ENCODE results near the gene YEATS2. TPM values are rescaled to one million over a fixed set of nuclear protein-coding genes. Genes with fewer than 3 reads are reported as not detected.

The YEATS2 gene
- polyA plus RNA-seq, 1 donor from 2014 or later: 46.2 TPM

DNA sequence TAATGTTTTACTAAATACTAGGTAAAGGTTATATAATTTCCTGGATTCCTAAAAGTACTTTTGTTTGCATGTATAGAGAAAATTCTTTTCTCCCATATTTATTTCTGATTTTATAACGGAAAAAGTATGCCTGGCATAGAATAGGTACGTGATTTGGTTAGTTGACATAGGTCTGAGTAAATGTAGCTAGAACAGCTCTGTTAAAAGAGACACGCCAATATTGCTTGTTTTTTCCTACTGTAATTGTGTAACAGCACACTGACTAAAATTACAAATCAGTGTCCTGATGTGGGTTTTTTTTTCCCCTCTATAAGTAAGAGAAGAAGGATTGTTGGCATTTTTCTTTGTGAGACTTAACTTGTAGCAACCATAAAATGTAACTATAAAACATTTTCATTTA, 35.5 kb upstream of the YEATS2 start:
- peaks cover 3% of the 10 kb centered on the region for H4K20me1 ChIP-seq (ENCODE audit: insufficient read depth)
- peaks cover 11% of the 10 kb centered on the region for H3K36me3 ChIP-seq (ENCODE audit: insufficient read depth, low read length)
- no peak overlapping the region for H2AFZ ChIP-seq (ENCODE audit: low read depth, low read length)
- H3K9me3 ChIP-seq (ENCODE audit: low read length): no peaks in the 10 kb centered on the region
- no peak overlapping the region for H3K4me2 ChIP-seq (ENCODE audit: low read length)
- no peaks in the 10 kb centered on the region for H3K27me3 ChIP-seq (ENCODE audit: insufficient read depth, low read depth, low read length)
- H3K9ac ChIP-seq (ENCODE audit: low read length): no peak overlapping the region
- H3K9me2 ChIP-seq (ENCODE audit: insufficient read depth, low read length): no peaks in the 10 kb centered on the region
- H3K27ac ChIP-seq (ENCODE audit: low read length): no peak overlapping the region
- peaks cover 47% of the 10 kb centered on the region for H3K79me2 ChIP-seq (replicated peaks; ENCODE audit: insufficient read depth, low read length)
- H3K4me3 ChIP-seq (ENCODE audit: low read length): no peak overlapping the region
- TF ChIP-seq EP300 (conservative IDR thresholded peaks at IDR 0.05; ENCODE audit: poor library complexity, severe bottlenecking): no peak
- TF ChIP-seq SMC3 (conservative IDR thresholded peaks at IDR 0.05; ENCODE audit: poor library complexity): no peak
- TF ChIP-seq TAF1 (IDR thresholded peaks at IDR 0.05; ENCODE audit: low read depth): no peak
- no peak for TF ChIP-seq RAD21 (conservative IDR thresholded peaks at IDR 0.05)
- H3F3A ChIP-seq (ENCODE audit: insufficient read depth, low read length, poor library complexity, severe bottlenecking): no peaks in the 10 kb centered on the region

DNA sequence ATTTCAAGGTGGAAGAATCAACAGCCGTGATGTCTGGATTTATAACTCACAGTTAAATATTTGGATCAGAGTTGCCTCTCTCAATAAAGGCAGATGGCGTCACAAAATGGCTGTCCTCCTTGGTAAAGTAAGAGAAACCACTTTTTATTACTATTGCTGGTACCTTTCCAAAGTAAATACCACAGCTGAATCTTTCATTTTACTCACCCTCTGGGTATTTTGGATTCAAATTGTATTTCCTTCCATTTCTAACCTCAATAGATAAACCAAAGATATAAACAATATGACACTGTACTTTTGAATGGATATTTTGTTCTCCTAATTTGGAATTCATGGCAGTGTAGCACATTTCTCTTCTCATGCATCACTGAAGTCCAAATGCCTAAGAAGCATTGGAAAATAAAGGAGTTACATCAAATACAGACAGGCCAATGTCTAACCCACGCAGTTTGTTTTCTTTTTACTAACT, 32.6 kb upstream of the YEATS2 start:
- TF ChIP-seq EP300 (conservative IDR thresholded peaks at IDR 0.05; ENCODE audit: poor library complexity, severe bottlenecking) (no peak), TAF1 (IDR thresholded peaks at IDR 0.05; ENCODE audit: low read depth) (no peak), RAD21 (conservative IDR thresholded peaks at IDR 0.05) (no peak), MXI1 (conservative IDR thresholded peaks at IDR 0.05; ENCODE audit: poor library complexity, severe bottlenecking) (no peak), EZH2 (IDR thresholded peaks at IDR 0.05; ENCODE audit: borderline replicate concordance, insufficient read depth, low read length, poor library complexity, severe bottlenecking) (no peak), SMC3 (conservative IDR thresholded peaks at IDR 0.05; ENCODE audit: poor library complexity) (no peak), POLR2AphosphoS5 (IDR thresholded peaks at IDR 0.05) (no peak)
- TF ChIP-seq, protein P1, sequence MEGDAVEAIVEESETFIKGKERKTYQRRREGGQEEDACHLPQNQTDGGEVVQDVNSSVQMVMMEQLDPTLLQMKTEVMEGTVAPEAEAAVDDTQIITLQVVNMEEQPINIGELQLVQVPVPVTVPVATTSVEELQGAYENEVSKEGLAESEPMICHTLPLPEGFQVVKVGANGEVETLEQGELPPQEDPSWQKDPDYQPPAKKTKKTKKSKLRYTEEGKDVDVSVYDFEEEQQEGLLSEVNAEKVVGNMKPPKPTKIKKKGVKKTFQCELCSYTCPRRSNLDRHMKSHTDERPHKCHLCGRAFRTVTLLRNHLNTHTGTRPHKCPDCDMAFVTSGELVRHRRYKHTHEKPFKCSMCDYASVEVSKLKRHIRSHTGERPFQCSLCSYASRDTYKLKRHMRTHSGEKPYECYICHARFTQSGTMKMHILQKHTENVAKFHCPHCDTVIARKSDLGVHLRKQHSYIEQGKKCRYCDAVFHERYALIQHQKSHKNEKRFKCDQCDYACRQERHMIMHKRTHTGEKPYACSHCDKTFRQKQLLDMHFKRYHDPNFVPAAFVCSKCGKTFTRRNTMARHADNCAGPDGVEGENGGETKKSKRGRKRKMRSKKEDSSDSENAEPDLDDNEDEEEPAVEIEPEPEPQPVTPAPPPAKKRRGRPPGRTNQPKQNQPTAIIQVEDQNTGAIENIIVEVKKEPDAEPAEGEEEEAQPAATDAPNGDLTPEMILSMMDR (IDR thresholded peaks at IDR 0.05; ENCODE audit: poor library complexity, severe bottlenecking): no peak
- TF ChIP-seq, protein P2, sequence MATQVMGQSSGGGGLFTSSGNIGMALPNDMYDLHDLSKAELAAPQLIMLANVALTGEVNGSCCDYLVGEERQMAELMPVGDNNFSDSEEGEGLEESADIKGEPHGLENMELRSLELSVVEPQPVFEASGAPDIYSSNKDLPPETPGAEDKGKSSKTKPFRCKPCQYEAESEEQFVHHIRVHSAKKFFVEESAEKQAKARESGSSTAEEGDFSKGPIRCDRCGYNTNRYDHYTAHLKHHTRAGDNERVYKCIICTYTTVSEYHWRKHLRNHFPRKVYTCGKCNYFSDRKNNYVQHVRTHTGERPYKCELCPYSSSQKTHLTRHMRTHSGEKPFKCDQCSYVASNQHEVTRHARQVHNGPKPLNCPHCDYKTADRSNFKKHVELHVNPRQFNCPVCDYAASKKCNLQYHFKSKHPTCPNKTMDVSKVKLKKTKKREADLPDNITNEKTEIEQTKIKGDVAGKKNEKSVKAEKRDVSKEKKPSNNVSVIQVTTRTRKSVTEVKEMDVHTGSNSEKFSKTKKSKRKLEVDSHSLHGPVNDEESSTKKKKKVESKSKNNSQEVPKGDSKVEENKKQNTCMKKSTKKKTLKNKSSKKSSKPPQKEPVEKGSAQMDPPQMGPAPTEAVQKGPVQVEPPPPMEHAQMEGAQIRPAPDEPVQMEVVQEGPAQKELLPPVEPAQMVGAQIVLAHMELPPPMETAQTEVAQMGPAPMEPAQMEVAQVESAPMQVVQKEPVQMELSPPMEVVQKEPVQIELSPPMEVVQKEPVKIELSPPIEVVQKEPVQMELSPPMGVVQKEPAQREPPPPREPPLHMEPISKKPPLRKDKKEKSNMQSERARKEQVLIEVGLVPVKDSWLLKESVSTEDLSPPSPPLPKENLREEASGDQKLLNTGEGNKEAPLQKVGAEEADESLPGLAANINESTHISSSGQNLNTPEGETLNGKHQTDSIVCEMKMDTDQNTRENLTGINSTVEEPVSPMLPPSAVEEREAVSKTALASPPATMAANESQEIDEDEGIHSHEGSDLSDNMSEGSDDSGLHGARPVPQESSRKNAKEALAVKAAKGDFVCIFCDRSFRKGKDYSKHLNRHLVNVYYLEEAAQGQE (IDR thresholded peaks at IDR 0.05; ENCODE audit: borderline replicate concordance): no peak
- Histone ChIP-seq H2AFZ (ENCODE audit: low read depth, low read length) (no peak overlapping the region), H3K9ac (ENCODE audit: low read length) (no peak overlapping the region), H3K4me2 (ENCODE audit: low read length) (no peak overlapping the region), H3K36me3 (ENCODE audit: insufficient read depth, low read length) (peaks cover 21% of the 10 kb centered on the region), H3K27ac (ENCODE audit: low read length) (no peak overlapping the region), H3K27me3 (ENCODE audit: insufficient read depth, low read depth, low read length) (no peaks in the 10 kb centered on the region), H3K9me3 (ENCODE audit: low read length) (no peaks in the 10 kb centered on the region), H3F3A (ENCODE audit: insufficient read depth, low read length, poor library complexity, severe bottlenecking) (no peaks in the 10 kb centered on the region), H3K79me2 (replicated peaks; ENCODE audit: insufficient read depth, low read length) (peaks cover 41% of the 10 kb centered on the region), H3K9me2 (ENCODE audit: insufficient read depth, low read length) (no peaks in the 10 kb centered on the region), H3K4me3 (ENCODE audit: low read length) (no peak overlapping the region), H4K20me1 (ENCODE audit: insufficient read depth) (peaks cover 3% of the 10 kb centered on the region)
